Mucosa of descending colon (tissue), 3 donors: ENCODE data around the gene CACNA1C. TPM values are rescaled to one million over a fixed set of nuclear protein-coding genes. Genes with fewer than 3 reads are reported as not detected.
A peak's percentile ranks its signal among the peaks of the same experiment; 100 is the strongest.

Experiments used
- ATAC-seq: fragments of 200-7000 bp; cut with Tn5 transposase; one replicate; pipeline ENCODE4 v1.9.1; 2020; ENCODE audit warnings: mild to moderate bottlenecking, moderate library complexity
- DNase-seq, 3 donors: peaks; one replicate each; pipeline ENCODE4 v3.0.0-alpha.2; 2020
- H3K36me3 ChIP-seq: fragments of 200-600 bp; one replicate; pipeline ENCODE4 v1.8.0; 2021; ENCODE audit warnings: low read depth, mild to moderate bottlenecking
- H3K4me1 ChIP-seq: fragments of 200-600 bp; one replicate; pipeline ENCODE4 v1.8.0; 2021; ENCODE audit warnings: low read depth, mild to moderate bottlenecking
- H3K4me3 ChIP-seq: fragments of 200-600 bp; one replicate; pipeline ENCODE4 v1.8.0; 2021; ENCODE audit warnings: mild to moderate bottlenecking
- H3K9me3 ChIP-seq: fragments of 200-600 bp; one replicate; pipeline ENCODE4 v1.8.0; 2021; ENCODE audit warnings: mild to moderate bottlenecking
- intact Hi-C, 2 donors: fragments of 100-400 bp; cut with DNase I in 1 of 2; cut with micrococcal nuclease in 1 of 2; formaldehyde crosslinking; loops; one replicate each; pipeline versions ENCODE4 v1.11.0 to v1.11.1; 2022; cut with DNase I, micrococcal nuclease
- total RNA-seq, 3 donors: library from RNA; stranded (reverse); fragmentation: NEBNext Ultra II Directional in 2 of 3; extraction: Animal tissue kit (Norgen Biotek cat#: 25700) in 2 of 3; gene quantifications; one replicate each; pipeline versions ENCODE4 v1.2.1 to v1.2.4, GENCODE V29; 2021 to 2023
- TF ChIP-seq, protein P1 (sequence below): fragments of 200-600 bp; IDR thresholded peaks from one replicate; pipeline ENCODE4 v1.8.0; 2022; ENCODE audit warnings: antibody characterized with exemption, mild to moderate bottlenecking
- donor health status: DM: no; HTN: no; CAD: no; lungs with moderate emphysema.
- donor health status: DM: no; HTN: no; CAD: no.
- donor health status: DM: no; HTN: yes; CAD: no.

CACNA1C gene
- total RNA-seq, 3 donors from 2014 or later: 5.5 to 89.4 (median 9.2) TPM

- DNase-seq (no peak), ATAC-seq (no peak)
- TF ChIP-seq, protein P1, sequence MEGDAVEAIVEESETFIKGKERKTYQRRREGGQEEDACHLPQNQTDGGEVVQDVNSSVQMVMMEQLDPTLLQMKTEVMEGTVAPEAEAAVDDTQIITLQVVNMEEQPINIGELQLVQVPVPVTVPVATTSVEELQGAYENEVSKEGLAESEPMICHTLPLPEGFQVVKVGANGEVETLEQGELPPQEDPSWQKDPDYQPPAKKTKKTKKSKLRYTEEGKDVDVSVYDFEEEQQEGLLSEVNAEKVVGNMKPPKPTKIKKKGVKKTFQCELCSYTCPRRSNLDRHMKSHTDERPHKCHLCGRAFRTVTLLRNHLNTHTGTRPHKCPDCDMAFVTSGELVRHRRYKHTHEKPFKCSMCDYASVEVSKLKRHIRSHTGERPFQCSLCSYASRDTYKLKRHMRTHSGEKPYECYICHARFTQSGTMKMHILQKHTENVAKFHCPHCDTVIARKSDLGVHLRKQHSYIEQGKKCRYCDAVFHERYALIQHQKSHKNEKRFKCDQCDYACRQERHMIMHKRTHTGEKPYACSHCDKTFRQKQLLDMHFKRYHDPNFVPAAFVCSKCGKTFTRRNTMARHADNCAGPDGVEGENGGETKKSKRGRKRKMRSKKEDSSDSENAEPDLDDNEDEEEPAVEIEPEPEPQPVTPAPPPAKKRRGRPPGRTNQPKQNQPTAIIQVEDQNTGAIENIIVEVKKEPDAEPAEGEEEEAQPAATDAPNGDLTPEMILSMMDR: no peak
- H3K36me3 ChIP-seq: no peaks in the 10 kb centered on the region
- intact Hi-C loops: no loop called here
- no peaks in the 10 kb centered on the region for H3K4me1 ChIP-seq
- no peaks in the 10 kb centered on the region for H3K9me3 ChIP-seq
- no peak overlapping the region for H3K4me3 ChIP-seq
These were observed 269.9 kb downstream of the CACNA1C start for GRCh38 chr12:2322554-2323120.

DNA sequence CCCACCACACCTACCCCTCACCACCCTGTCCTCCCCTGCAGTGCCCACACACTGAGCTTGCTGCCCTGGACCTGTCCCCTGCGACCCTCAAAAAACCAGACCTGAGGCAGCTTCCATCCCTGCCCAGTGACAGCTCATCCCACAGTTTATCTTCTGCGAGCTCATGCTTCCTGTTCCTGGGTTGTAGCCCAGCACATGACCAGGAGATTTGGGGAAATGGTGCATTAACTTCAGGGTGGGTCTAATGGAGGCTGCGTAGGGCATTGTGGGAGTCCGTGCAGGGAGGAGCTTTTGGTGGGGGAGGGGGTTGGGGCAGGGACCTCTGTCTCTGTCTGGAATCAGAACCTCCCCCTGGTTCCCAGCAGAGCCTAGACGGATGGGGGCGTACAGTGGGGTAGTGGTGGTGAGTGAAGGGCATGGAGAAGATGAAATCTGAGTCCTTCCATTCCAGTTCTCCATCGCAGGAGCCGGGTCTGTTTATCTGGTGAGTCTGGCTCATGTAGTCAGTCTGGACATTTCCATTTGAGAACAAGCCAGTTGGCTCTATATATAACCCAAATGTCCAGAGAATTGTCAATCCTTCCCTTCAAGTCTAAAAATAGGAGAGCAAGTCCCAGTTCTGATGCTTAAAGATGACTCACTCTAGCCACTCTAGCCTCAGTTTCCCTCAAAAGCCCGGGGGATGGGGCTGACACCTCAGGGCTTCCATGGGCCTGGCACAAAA, 270.9 kb downstream of the CACNA1C start:
- no peaks in the 10 kb centered on the region for H3K4me1 ChIP-seq
- ATAC-seq: no peak
- H3K4me3 ChIP-seq: no peak overlapping the region
- no peaks in the 10 kb centered on the region for H3K9me3 ChIP-seq
- TF ChIP-seq, protein P1: no peak
- no peak for DNase-seq
- H3K36me3 ChIP-seq: no peaks in the 10 kb centered on the region
- intact Hi-C loops: no loop called here

GRCh38 chr12:2324387-2324786, 271.6 kb downstream of the CACNA1C start:
- no peaks in the 10 kb centered on the region for H3K9me3 ChIP-seq
- H3K4me1 ChIP-seq: no peaks in the 10 kb centered on the region
- H3K36me3 ChIP-seq: no peaks in the 10 kb centered on the region
- H3K4me3 ChIP-seq: no peak overlapping the region
- ATAC-seq (peak; percentile 83), DNase-seq (peak; percentile 60 to 67 (median 65))
- TF ChIP-seq, protein P1: no peak
- intact Hi-C loops: no loop called here

DNA sequence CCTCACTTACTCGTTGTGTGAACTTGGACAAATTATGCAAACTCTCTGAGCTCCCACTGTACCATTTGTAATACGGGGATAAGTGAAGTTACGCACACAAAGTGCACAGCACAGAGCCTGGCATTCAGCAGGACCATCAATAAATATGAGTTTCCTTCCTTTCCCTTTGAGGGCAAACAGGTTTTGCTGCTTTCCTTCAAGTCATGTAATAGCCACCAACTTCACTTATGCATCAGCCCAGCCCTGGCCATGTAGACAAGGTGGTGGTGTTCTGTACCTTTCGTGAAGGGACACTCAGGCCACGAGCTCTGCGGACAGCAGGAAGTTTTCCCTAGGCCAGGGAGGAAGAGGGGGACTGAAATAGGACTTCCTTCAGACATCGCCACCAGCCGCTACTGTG, 272.7 kb downstream of the CACNA1C start:
- ATAC-seq (peak; percentile 28), DNase-seq (no peak)
- TF ChIP-seq, protein P1: no peak
- no peak overlapping the region for H3K4me3 ChIP-seq
- no peaks in the 10 kb centered on the region for H3K9me3 ChIP-seq
- intact Hi-C loops: no loop called here
- H3K4me1 ChIP-seq: no peaks in the 10 kb centered on the region
- H3K36me3 ChIP-seq: no peaks in the 10 kb centered on the region

GRCh38 chr12:2326470-2326869, 273.7 kb downstream of the CACNA1C start:
- no peaks in the 10 kb centered on the region for H3K36me3 ChIP-seq
- H3K4me3 ChIP-seq: no peak overlapping the region
- DNase-seq: no peak
- intact Hi-C loops: no loop called here
- H3K9me3 ChIP-seq: no peaks in the 10 kb centered on the region
- H3K4me1 ChIP-seq: no peaks in the 10 kb centered on the region
- TF ChIP-seq, protein P1: no peak
- ATAC-seq: no peak
